ENCODE results near the gene FLT4. TPM values are rescaled to one million over a fixed set of nuclear protein-coding genes. Genes with fewer than 3 reads are reported as not detected.

Gene FLT4
- total RNA-seq, 1 donor from 2014 or later, result 13.1 TPM

GRCh38 chr5:180625791-180626660 is 23.4 kb downstream of the FLT4 start:
- Mint-ChIP-seq H3K4me1 (no peaks in the 10 kb centered on the region), H3K36me3 (ENCODE audit: low read depth) (no peaks in the 10 kb centered on the region), H3K9me3 (no peaks in the 10 kb centered on the region), H3K4me3 (no peak overlapping the region), H3K27ac (ENCODE audit: unreplicated experiment) (peak overlapping the region; percentile 62), H3K27me3 (ENCODE audit: low read depth) (no peaks in the 10 kb centered on the region)
- no peak for DNase-seq (ENCODE audit: low read depth, low spot score)
- no peak for TF ChIP-seq CTCF (conservative IDR thresholded peaks at IDR 0.05)

- DNase-seq (ENCODE audit: low read depth, low spot score), result no peak
- H3K4me3 Mint-ChIP-seq, result no peak overlapping the region
- no peaks in the 10 kb centered on the region for H3K4me1 Mint-ChIP-seq
- no peaks in the 10 kb centered on the region for H3K9me3 Mint-ChIP-seq
- no peak for TF ChIP-seq CTCF (conservative IDR thresholded peaks at IDR 0.05)
- H3K27me3 Mint-ChIP-seq (ENCODE audit: low read depth), result no peaks in the 10 kb centered on the region
- no peaks in the 10 kb centered on the region for H3K36me3 Mint-ChIP-seq (ENCODE audit: low read depth)
- peak overlapping the region; percentile 62 for H3K27ac Mint-ChIP-seq (ENCODE audit: unreplicated experiment)
Observed at GRCh38 chr5:180625125-180625790, 24.1 kb downstream of the FLT4 start.

- H3K27ac Mint-ChIP-seq (ENCODE audit: unreplicated experiment), result no peak overlapping the region
Observed at GRCh38 chr5:180624587-180624986, 24.8 kb downstream of the FLT4 start.

DNA sequence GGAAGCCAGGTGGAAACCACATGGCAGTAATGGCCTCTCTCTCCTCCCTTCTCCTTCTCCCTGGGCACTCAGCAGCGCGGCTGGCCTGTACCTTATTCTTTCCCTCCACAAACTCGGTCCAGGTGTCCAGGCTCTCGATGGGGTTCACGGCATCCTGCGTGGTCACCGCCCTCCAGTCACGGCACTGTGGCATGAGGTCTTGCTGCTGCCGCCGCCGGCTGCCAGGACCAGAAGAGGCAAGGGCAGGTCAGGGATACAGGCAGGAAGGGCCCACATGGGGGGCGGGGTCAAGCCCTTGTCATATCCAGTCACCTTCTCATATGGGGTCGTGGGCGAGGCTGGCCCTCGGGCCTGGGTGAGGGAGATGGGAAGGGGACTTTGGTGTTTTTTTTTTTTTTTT is 25.6 kb downstream of the FLT4 start:
- no peaks in the 10 kb centered on the region for H3K36me3 Mint-ChIP-seq (ENCODE audit: low read depth)
- H3K9me3 Mint-ChIP-seq, result no peaks in the 10 kb centered on the region
- H3K27ac Mint-ChIP-seq (ENCODE audit: unreplicated experiment), result no peak overlapping the region
- no peaks in the 10 kb centered on the region for H3K27me3 Mint-ChIP-seq (ENCODE audit: low read depth)
- no peak for TF ChIP-seq CTCF (conservative IDR thresholded peaks at IDR 0.05)
- DNase-seq (ENCODE audit: low read depth, low spot score), result no peak
- H3K4me1 Mint-ChIP-seq, result no peaks in the 10 kb centered on the region
- no peak overlapping the region for H3K4me3 Mint-ChIP-seq

More at GRCh38 chr5:180624587-180624986, 24.8 kb downstream of the FLT4 start:
- Mint-ChIP-seq H3K36me3 (ENCODE audit: low read depth) (no peaks in the 10 kb centered on the region), H3K27me3 (ENCODE audit: low read depth) (no peaks in the 10 kb centered on the region), H3K4me1 (no peaks in the 10 kb centered on the region), H3K4me3 (no peak overlapping the region), H3K9me3 (no peaks in the 10 kb centered on the region)
- DNase-seq (ENCODE audit: low read depth, low spot score), result no peak
- TF ChIP-seq CTCF (conservative IDR thresholded peaks at IDR 0.05), result no peak

DNA sequence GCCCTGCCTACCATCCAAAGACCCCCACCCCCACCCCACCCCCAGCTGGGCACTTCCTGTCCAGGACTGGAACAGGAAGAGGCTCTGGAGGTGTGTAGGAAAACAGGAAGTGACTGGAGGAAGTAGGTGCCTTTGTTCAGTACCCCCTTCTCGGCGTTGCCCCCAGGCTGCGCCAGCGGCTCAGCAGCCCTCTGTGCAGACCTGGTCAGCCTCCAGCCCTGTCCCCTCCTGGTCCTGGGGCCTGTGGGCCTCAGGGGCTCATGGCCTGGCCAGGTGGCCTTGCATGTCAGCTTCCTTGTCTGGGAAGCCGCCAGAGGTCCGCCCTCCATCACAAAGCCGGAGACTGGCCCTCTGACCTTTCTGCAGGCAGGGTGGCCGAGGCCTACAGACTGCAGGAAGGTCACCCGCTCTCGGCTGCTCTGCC is 26.0 kb downstream of the FLT4 start:
- H3K4me3 Mint-ChIP-seq, result no peak overlapping the region
- no peak for DNase-seq (ENCODE audit: low read depth, low spot score)
- TF ChIP-seq CTCF (conservative IDR thresholded peaks at IDR 0.05), result no peak
- H3K4me1 Mint-ChIP-seq, result peaks cover 2% of the 10 kb centered on the region
- peaks cover 2% of the 10 kb centered on the region for H3K27me3 Mint-ChIP-seq (ENCODE audit: low read depth)
- H3K27ac Mint-ChIP-seq (ENCODE audit: unreplicated experiment), result no peak overlapping the region
- H3K9me3 Mint-ChIP-seq, result no peaks in the 10 kb centered on the region
- H3K36me3 Mint-ChIP-seq (ENCODE audit: low read depth), result no peaks in the 10 kb centered on the region
